Activated effector memory CD4-positive, alpha-beta T cell treated with anti-CD3 and anti-CD28 coated beads, Interleukin-2, amount 50 U/mL, for 16 hours (primary cell): ENCODE data around the gene LMBRD2.
"Not testable (repeated sequence)": the region's sequence is repeated elsewhere in the genome, so short reads cannot be mapped to it uniquely, and the experiment has no call there.

Experiments used
- DNase-seq: peaks from one replicate; pipeline ENCODE4 v3.0.0-alpha.2; 2020

Gene LMBRD2

DNA sequence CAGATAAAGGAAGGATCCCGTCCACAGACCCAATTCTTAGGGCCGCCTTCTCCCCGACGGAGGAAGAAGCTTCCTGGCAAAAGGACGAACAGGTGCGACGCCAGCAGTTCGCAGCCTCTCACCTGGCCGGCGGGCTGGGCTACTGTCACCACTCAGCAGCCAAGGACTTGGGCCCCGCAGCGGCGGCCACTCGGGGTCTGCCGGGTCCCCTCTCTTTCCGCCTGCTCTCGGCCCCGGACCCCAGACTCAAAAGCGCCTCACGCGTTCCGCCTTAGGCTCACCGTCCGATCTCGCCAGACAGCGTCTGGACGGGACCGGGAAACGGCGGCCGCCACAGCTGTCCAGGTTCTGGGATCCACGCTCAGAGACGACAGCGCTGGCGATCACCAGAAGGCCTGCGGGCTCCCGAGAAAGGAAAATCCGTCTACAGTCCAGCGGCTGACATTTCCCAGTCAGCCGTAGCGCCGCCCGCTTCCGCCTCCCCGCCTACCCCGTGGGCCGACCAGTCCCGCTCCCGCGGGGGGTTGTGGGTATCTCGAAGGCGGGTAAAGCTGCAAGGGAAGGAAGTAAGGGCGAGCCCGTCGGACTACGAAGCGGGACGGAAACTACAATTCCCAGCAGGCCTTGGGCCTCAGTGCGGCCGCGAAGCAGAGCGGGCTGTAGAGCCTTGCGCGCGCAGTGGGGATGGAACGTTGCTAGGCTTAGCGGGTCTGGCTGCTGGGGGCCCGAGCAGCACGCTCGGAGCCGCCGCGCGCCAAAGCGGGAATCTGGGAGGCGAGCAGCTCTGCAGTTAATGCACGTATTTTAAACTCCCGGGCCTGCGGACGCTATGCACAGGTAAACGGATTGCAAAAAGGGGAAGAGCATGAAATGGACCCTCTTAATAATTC lies at the start of gene LMBRD2, which contains the start of gene SKP2:
Gene LMBRD2, minus strand, starts transcription at position 454 of the 890 bp plus-strand sequence. CDS start 8,538 bp downstream, outside the sequence.
Gene SKP2, plus strand, starts transcription at position 678 of the 890 bp plus-strand sequence. Its CDS starts 152 bp downstream, at position 830.
- DNase-seq: peak; percentile 100

- no peak for DNase-seq
Observed at GRCh38 chr5:36200513-36200912, 48.8 kb upstream of the LMBRD2 start.

GRCh38 chr5:36199620-36200019 lies 47.9 kb upstream of the LMBRD2 start:
- DNase-seq: no peak

GRCh38 chr5:36198783-36199182 lies 47.1 kb upstream of the LMBRD2 start:
- not testable (repeated sequence) for DNase-seq

- no peak for DNase-seq
Observed at GRCh38 chr5:36198281-36198680, 46.6 kb upstream of the LMBRD2 start.

- no peak for DNase-seq
Observed at GRCh38 chr5:36193746-36194145, 42.1 kb upstream of the LMBRD2 start.

DNA sequence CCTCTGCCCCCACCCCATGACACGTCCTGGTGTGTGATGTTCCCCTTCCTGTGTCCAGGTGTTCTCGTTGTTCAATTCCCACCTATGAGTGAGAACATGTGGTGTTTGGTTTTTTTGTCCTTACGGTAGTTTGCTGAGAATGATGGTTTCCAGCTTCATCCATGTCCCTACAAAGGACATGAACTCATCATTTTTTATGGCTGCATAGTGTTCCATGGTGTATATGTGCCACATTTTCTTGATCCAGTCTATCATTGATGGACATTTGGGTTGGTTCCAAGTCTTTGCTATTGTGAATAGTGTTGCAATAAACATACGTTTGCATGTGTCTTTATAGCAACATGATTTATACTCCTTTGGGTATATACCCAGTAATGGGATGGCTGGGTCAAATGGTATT lies 32.7 kb upstream of the LMBRD2 start:
- not testable (repeated sequence) for DNase-seq

DNA sequence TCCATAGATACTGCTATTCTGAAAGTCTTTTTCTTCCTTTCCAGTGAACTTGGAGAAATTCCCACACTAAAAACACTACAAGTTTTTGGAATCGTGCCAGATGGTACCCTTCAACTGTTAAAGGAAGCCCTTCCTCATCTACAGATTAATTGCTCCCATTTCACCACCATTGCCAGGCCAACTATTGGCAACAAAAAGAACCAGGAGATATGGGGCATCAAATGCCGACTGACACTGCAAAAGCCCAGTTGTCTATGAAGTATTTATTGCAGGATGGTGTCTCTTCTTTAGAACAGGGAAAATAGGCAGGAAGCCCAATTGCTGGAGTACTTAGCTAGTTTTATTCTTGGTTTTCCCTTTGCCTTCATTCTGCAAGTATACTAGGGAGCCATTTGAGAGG lies 30.1 kb upstream of the LMBRD2 start:
- DNase-seq: no peak

DNA sequence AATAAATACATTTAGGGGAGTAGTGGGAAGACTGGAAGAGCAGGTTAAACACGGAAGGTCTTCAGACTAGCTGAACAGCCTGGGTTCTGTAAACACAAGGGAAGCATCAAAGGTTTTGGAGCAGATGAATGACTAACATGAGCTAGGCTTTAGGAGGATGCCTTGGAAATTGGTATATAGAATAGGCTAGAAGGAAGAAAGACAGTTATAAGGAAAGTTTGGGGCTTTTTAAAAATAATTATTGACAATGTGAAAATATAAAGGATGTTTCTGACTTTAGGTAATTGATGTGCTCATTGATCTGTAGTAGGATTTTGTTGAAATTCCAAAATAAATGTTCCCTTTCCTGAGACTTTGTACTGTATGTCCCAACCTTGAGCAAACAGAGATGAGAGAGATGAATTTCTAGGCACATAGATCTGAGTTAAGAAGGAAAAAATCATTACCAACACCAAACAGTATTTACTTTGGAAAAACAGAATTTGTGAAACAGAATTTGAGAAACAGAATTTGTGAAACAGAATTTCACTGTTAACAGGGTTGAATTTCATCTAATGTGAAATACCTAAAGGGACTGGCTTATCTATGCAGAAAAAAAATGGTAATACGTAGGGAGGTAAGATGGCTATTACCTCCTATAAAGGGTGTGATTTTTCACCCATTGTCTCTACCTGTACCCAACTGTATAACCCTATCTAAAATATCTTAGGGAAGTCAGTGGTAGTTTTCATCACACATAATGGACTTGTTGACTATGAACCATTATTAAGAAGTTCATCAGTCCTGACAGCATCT lies 29.1 kb upstream of the LMBRD2 start:
- no peak for DNase-seq

DNA sequence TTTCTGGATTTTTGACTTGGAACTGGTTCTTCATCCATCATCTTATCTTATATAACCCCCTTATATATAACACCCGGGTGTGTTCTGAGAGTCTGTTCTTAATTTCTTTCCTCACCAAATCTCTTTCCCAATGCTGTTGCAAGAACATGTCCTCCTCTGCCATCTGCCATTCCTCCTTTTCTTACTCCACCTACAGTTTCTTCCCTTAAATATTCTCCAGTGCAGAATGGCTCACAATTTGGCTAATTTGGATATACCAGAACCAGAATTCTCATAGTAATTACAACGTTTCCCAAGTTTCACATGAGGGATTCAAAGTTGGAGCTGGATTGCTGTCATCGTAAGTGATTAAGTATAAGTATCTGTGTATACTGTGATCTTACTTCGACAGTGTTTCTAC lies 28.3 kb upstream of the LMBRD2 start:
- DNase-seq: no peak

- DNase-seq: no peak
Observed at GRCh38 chr5:36178524-36178890, 26.8 kb upstream of the LMBRD2 start.

DNA sequence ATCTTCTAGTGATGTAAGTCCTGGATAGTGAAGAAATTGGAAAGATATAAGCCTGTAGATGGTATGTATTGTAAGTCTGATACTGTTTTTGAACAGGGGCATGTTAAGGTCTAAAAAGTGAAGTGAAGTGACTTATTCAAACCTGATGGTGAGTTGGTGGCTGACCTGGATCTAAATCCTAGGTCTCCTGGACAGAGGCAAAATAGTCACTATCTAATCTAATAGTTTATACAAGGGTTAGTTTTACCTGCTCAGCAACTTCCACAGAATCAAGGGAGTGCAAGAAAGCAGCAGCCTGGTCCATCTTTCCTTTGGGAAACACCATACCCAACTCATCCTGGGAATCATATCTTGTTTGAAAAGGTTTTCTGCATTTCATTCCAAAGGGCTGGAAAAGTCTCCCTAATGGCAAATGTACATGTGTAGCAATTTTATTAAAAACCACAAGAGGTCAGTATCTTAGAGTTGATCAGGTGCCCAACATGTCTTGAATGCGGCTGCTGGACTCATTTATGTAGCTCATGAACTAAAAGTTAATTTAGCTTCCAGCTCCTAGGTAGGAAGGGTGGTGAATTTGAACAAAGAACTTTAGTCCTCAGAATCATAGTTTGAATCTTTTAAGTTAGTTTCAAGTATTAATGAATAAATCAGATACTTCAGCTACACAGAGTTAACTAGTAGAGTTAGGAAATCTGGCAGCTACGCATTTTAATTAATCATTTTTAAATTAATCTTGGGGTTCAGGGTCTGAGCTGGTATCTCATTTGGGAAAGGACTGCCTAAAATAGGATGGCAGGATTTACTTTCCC lies 26.2 kb upstream of the LMBRD2 start:
- no peak for DNase-seq

DNA sequence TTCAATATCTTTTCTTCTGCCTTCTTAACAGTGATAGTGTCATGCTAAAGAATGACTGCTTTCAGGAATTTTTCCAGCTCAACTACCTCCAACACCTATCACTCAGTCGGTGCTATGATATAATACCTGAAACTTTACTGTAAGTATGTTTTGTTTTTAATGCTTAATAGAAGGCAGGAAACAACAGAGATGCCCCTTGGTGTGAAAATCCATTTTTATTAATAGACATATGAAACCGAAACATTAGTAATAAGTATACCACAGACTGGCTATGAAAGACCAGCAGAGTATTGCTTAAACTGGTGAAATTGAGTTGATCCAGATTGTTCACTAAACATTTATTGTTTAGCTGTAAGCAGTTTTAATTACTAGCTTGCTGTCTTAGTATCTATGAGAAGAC lies 25.5 kb upstream of the LMBRD2 start:
- DNase-seq: no peak

DNA sequence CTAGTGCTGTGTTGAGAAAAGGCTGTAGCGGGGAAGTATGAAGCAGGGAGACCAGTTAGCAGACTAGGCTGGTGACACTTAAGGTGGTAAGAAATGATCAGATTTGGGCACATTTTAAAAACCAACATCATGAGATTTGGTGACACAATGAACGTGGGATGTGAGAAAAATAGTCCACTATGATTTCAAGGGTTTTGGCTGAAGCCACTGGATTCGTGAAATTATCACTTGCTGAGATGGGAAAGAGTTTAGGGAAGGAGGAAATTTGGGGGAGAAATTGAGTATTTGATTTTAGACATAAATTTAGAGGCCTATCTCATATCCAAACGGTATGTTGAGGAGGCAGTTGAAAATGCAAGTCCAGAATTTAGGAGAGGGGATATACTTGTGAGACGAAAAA lies 23.4 kb upstream of the LMBRD2 start:
- DNase-seq: no peak

- no peak for DNase-seq
Observed at GRCh38 chr5:36174119-36174518, 22.4 kb upstream of the LMBRD2 start.

DNA sequence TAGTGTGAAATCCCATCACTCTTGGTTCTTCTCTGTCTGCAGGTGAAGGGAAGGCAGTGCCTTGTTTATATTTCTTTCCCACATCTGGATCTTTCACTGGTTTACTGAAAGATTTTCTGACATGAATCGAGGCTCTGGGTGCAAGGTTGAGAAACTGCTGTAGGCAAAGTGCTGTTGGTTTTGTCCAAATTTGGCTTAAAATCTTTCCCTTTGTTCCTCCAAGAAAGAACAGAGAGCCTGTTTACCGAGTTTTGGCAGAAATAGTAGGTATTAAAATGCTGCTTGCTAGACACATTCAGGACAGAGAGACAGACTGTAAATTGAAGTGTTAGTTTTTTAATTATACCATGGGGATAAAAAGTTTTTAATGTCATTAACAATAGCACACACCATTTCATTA lies 21.7 kb upstream of the LMBRD2 start:
- no peak for DNase-seq

GRCh38 chr5:36172599-36172998 lies 20.9 kb upstream of the LMBRD2 start:
- DNase-seq: no peak

DNA sequence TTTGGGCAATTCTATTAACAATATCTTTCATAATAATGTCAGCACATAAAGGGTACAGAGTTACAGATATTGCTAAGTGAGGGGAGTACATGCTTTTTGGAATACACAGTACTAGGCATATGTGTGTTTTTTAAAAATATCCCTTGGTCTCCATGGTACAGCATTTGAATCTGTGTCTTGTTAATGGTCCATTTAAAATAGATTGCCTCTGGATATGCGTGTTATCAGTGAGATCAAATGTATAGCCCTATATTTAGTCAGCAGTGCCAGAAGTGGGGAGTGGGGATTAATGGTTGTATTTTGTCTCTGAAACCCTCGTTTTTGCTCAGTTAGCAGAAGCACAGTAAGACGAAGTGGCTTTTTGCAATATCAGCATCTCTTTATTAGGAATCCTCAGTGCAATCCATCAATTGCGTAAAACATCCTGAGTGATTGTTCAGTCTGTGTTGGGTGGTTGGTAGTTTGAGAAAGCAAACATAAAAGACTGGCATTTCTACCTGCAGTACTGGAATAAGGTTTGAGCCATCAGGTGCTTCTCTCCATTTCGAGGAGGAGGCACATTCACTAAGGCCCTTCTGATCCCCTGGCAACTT lies 19.2 kb upstream of the LMBRD2 start:
- DNase-seq: no peak

GRCh38 chr5:36168737-36169136 lies 17.1 kb upstream of the LMBRD2 start:
- DNase-seq: no peak

GRCh38 chr5:36164461-36164860 lies 12.8 kb upstream of the LMBRD2 start:
- no peak for DNase-seq

GRCh38 chr5:36162810-36163486 lies 11.3 kb upstream of the LMBRD2 start:
- no peak for DNase-seq

DNA sequence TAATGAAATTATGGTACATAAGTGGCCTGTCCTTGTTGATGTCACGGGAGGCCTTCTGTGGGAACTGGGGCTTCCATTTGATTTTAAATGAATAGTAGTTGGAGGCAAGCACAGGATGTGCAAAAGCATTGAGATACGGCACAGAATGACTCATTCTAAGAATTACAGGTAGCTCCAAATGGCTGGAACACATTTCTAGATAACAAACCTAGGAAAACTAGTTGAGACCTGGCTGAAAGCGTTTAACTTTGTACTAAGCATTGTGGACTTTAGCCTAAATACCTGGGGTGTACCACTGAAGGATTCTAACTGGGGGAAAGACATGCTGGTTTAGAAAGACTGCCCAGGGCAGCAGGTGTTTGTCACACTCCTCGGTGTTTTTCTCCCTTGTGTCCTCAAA lies 9.7 kb upstream of the LMBRD2 start:
- DNase-seq: no peak
